Suppressor macrophage treated with lipopolysaccharide for 4 hours (primary cell): ENCODE results near the gene MTCH1.

Experiments
- DNase-seq: peaks from one replicate; pipeline ENCODE4 v3.0.0-alpha.2; 2020

Gene MTCH1

DNA sequence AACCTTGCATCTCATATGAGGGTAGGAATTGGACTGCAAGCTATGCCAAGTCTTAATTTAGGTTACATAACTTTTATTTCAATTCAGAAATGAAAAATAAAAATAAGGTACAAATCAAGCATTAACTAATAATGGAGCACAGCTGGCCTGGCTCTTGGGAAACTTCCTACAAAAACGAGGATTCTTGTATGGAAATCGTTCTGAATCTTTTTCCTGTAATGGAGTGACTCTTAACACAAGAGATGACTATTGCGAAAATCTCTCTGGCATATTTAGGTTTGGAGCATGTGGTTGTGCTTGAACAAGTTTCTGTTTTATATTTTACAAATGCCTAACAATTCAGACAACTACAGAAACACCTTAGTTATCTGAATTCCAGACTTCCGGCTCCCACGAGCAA lies 65.5 kb downstream of the MTCH1 start:
- no peak for DNase-seq

DNA sequence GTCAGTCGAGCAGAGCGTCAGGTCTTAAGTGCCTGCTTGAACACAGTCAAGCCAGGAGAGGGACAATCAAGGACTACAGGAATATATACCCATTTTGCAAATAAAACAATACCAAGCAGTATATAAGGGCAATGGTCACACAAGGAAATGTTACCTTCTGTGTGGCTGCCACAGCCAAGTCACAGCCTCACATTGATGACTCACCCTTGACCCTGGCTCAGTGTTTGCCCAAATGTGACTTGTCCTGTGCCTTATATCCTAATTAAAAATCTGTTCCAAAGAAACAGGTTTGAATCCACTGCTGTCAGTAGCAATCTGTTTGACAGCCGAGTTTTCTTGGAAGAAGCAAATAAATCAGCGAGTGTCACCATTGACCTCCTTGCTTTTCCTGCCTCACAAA lies 65.9 kb downstream of the MTCH1 start:
- DNase-seq, result no peak
